Gastrocnemius medialis (tissue), 4 donors: Measurements from ENCODE around the gene BCL2.

ENCODE experiments used
- POLR2A ChIP-seq, 2 donors: fragments of 450-650 bp; IDR thresholded peaks; one replicate each; pipeline ENCODE4 v1.6.1; 2017; ENCODE audit warnings: antibody characterized with exemption in 2 of 2, mild to moderate bottlenecking in 2 of 2, moderate library complexity in 2 of 2
- TF ChIP-seq, protein P1 (sequence below), 5 experiments: fragments of 450-650 bp in 3 of 5; fragments of 200-600 bp in 2 of 5; sonication (generic) in 2 of 5; IDR thresholded peaks in 4 of 5; conservative IDR thresholded peaks in 1 of 5; 1 replicate in 4 of 5; 2 replicates in 1 of 5; pipeline ENCODE4 v1.5.1; 2016 to 2019; ENCODE audit warnings: antibody characterized with exemption in 5 of 5, mild to moderate bottlenecking in 3 of 5, moderate library complexity in 3 of 5

DNA sequence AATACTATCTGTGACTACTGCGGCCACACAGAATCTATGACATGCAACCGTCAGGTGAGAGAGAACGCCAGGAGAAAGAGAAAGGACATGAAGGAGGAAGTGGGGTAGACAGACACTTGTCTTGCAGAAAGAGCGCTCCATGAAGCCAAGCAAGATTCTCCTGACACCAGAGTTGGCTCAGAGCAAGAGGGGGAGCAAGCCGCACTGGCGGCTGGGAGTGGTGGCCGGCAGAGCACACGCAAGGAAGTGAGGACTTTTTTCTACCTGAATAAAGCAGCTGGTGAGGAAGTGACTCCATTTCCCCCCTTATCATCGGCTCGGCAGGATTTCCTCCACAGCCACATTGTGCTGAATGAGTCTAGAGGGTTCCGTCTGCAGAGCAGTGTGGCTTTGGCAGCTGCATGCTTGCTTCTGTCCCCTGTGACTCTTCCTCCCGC is 181.6 kb downstream of the BCL2 start:
- TF ChIP-seq POLR2A (IDR thresholded peaks at IDR 0.05): no peak
- TF ChIP-seq, protein P1, sequence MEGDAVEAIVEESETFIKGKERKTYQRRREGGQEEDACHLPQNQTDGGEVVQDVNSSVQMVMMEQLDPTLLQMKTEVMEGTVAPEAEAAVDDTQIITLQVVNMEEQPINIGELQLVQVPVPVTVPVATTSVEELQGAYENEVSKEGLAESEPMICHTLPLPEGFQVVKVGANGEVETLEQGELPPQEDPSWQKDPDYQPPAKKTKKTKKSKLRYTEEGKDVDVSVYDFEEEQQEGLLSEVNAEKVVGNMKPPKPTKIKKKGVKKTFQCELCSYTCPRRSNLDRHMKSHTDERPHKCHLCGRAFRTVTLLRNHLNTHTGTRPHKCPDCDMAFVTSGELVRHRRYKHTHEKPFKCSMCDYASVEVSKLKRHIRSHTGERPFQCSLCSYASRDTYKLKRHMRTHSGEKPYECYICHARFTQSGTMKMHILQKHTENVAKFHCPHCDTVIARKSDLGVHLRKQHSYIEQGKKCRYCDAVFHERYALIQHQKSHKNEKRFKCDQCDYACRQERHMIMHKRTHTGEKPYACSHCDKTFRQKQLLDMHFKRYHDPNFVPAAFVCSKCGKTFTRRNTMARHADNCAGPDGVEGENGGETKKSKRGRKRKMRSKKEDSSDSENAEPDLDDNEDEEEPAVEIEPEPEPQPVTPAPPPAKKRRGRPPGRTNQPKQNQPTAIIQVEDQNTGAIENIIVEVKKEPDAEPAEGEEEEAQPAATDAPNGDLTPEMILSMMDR (IDR thresholded peaks at IDR 0.05 in 4 of 5, conservative IDR thresholded peaks at IDR 0.05 in 1 of 5): no peak
